GM19452 (cell line): ENCODE results near the gene EHD2.
"Not testable (repeated sequence)": the region's sequence is repeated elsewhere in the genome, so short reads cannot be mapped to it uniquely, and the experiment has no call there.

ENCODE experiments used
- ATAC-seq: cut with Tn5 transposase; IDR thresholded peaks from one replicate; pipeline ENCODE4 v1.9.1; 2021; ENCODE audit not compliant: unreplicated experiment

Gene EHD2

GRCh38 chr19:47745010-47745901, 32.0 kb downstream of the EHD2 start, which contains the start of gene NOP53:
TSS of gene NOP53 (plus strand) at chr19:47745546. CDS start at chr19:47745560, 14 bp downstream.
- ATAC-seq = peak; percentile 65

GRCh38 chr19:47746129-47746528, 32.9 kb downstream of the EHD2 start:
- not testable (repeated sequence) for ATAC-seq

- ATAC-seq = no peak
These were observed 36.1 kb downstream of the EHD2 start for GRCh38 chr19:47749326-47749725.

GRCh38 chr19:47750752-47751151, 37.5 kb downstream of the EHD2 start:
- no peak for ATAC-seq

GRCh38 chr19:47752440-47753211, 39.4 kb downstream of the EHD2 start:
- ATAC-seq = no peak

GRCh38 chr19:47754206-47755064, 41.2 kb downstream of the EHD2 start:
- ATAC-seq = no peak

- no peak for ATAC-seq
These were observed 42.0 kb downstream of the EHD2 start for GRCh38 chr19:47755065-47755761.

- ATAC-seq = no peak
These were observed 42.8 kb downstream of the EHD2 start for GRCh38 chr19:47755762-47756626.

GRCh38 chr19:47756627-47756929, 43.4 kb downstream of the EHD2 start:
- no peak for ATAC-seq

- ATAC-seq = no peak
These were observed 43.9 kb downstream of the EHD2 start for GRCh38 chr19:47756953-47757608.

- ATAC-seq = no peak
These were observed 44.6 kb downstream of the EHD2 start for GRCh38 chr19:47757617-47758442.

GRCh38 chr19:47758443-47758804, 45.2 kb downstream of the EHD2 start:
- no peak for ATAC-seq

- ATAC-seq = no peak
These were observed 47.4 kb downstream of the EHD2 start for GRCh38 chr19:47760632-47760999.

GRCh38 chr19:47761566-47761965, 48.3 kb downstream of the EHD2 start:
- ATAC-seq = no peak

- no peak for ATAC-seq
These were observed 48.9 kb downstream of the EHD2 start for GRCh38 chr19:47762151-47762550.

GRCh38 chr19:47762615-47763308, 49.5 kb downstream of the EHD2 start:
- ATAC-seq = no peak

- ATAC-seq = not testable (repeated sequence)
These were observed 51.5 kb downstream of the EHD2 start for GRCh38 chr19:47764705-47765104.
